ENCODE measurements around the gene ABLIM2. TPM values are rescaled to one million over a fixed set of nuclear protein-coding genes. Genes with fewer than 3 reads are reported as not detected.

Gene ABLIM2
- total and polyA plus RNA-seq, 2 of the 4 experiments (the other 2 are of a cell fraction) = under 0.01 to 0.10 TPM

GRCh38 chr4:8058031-8058479, 100.6 kb downstream of the ABLIM2 start:
- no peak for ATAC-seq (ENCODE audit: low read depth)
- peaks cover 39% of the 10 kb centered on the region for H3K27me3 ChIP-seq (ENCODE audit: control insufficient read depth, insufficient read depth, low read length)
- H3K9me1 ChIP-seq (ENCODE audit: insufficient read depth, low read length) = no peaks in the 10 kb centered on the region
- no peak overlapping the region for H3K4me2 ChIP-seq (ENCODE audit: low read depth, low read length)
- H3K23ac ChIP-seq (ENCODE audit: low read depth, low read length) = no peak overlapping the region
- no peaks in the 10 kb centered on the region for H3K79me1 ChIP-seq (ENCODE audit: low read depth in 1 of 2, low read length in 2 of 2)
- intact Hi-C loops (cut with micrococcal nuclease) (no loop called here), in situ Hi-C loops (cut with MboI; ENCODE audit: low sequenced_read_pairs) (no loop called here), dilution Hi-C loops (cut with HindIII; ENCODE audit: low sequenced_read_pairs, unreplicated experiment) (no loop called here)
- no peaks in the 10 kb centered on the region for H3K4me1 ChIP-seq (ENCODE audit: control insufficient read depth, insufficient read depth, low read length)
- H2AK5ac ChIP-seq (ENCODE audit: low read depth, low read length) = no peak overlapping the region
- H3K18ac ChIP-seq (ENCODE audit: low read depth, low read length) = no peak overlapping the region
- H3K56ac ChIP-seq (ENCODE audit: extremely low read depth, insufficient read depth, low read length) = no peak overlapping the region
- WGBS, 2 experiments (ENCODE audit: extremely low coverage in 2 of 2, insufficient read length in 1 of 2) = 68% methylated on average over 13 of the region's 18 CpGs; no CpG with 5 or more reads in 1 of the 2 experiments
- H3K27ac ChIP-seq (ENCODE audit: insufficient read depth, low read length) = no peak overlapping the region
- H3K36me3 ChIP-seq (ENCODE audit: control insufficient read depth, insufficient read depth, low read length) = no peaks in the 10 kb centered on the region
- BruUV-seq (replicated peaks) = no TSS peak
- no peak overlapping the region for H2BK20ac ChIP-seq (ENCODE audit: low read depth, low read length)
- no peak overlapping the region for H4K91ac ChIP-seq (ENCODE audit: insufficient read depth, low read depth, low read length)
- H3K14ac ChIP-seq (replicated peaks; ENCODE audit: low read depth, low read length) = no peak overlapping the region
- no peak overlapping the region for H2BK5ac ChIP-seq (ENCODE audit: low read depth, low read length, poor library complexity, severe bottlenecking)
- ChIA-PET POLR2A (ENCODE audit: unreplicated experiment) (no interaction called here), CTCF (no interaction called here)
- no peak overlapping the region for H3K4me3 ChIP-seq (ENCODE audit: insufficient read depth, low read depth, low read length)
- H2BK15ac ChIP-seq (ENCODE audit: low read depth, low read length) = no peak overlapping the region
- H3K4ac ChIP-seq (ENCODE audit: low read depth, low read length) = no peak overlapping the region
- no peak overlapping the region for H2BK120ac ChIP-seq (ENCODE audit: low read depth, low read length)
- no peaks in the 10 kb centered on the region for H4K20me1 ChIP-seq (ENCODE audit: insufficient read depth, low read length)
- TF ChIP-seq CTCF (conservative IDR thresholded peaks at IDR 0.05; ENCODE audit: low read depth, low read length) (no peak), RCOR1 (IDR thresholded peaks at IDR 0.05; ENCODE audit: insufficient replicate concordance, low read length) (no peak), CEBPB (IDR thresholded peaks at IDR 0.05; ENCODE audit: low read depth, low read length) (no peak)
- H4K5ac ChIP-seq (ENCODE audit: low read depth, low read length) = no peak overlapping the region
- peaks cover 16% of the 10 kb centered on the region for H3K9me3 ChIP-seq (ENCODE audit: control insufficient read depth, insufficient read depth, low read length)
- H2AFZ ChIP-seq (replicated peaks; ENCODE audit: low read length, poor library complexity) = no peak overlapping the region
- no peak overlapping the region for H3K9ac ChIP-seq (ENCODE audit: low read depth, low read length)
- H2AK9ac ChIP-seq (replicated peaks; ENCODE audit: low read depth, low read length, poor library complexity) = no peak overlapping the region
- DNase-seq = no peak
- no peak overlapping the region for H4K8ac ChIP-seq (ENCODE audit: low read depth in 2 of 2, low read length in 2 of 2)
